SJSA1 (cell line): ENCODE data around the gene PRDM11. TPM values are rescaled to one million over a fixed set of nuclear protein-coding genes. Genes with fewer than 3 reads are reported as not detected.

ENCODE experiments used
- DNase-seq, 2 experiments: peaks; one replicate each; pipeline ENCODE4 v3.0.0-alpha.2; 2015 to 2020; ENCODE audit warnings: low spot score in 2 of 2, low read depth in 1 of 2
- H3K27ac ChIP-seq: fragments of 250-450 bp; sonication (Bioruptor Pico); 2 replicates; pipeline ENCODE4 v1.5.1; 2020; ENCODE audit warnings: mild to moderate bottlenecking, moderate library complexity
- H3K27me3 ChIP-seq: fragments of 250-450 bp; sonication (Bioruptor Pico); replicated peaks from 2 replicates; pipeline ENCODE4 v1.5.1; 2020; ENCODE audit warnings: mild to moderate bottlenecking, moderate library complexity
- H3K36me3 ChIP-seq: fragments of 250-450 bp; sonication (Bioruptor Pico); 2 replicates; pipeline ENCODE4 v1.5.1; 2020; ENCODE audit warnings: mild to moderate bottlenecking
- H3K4me1 ChIP-seq: fragments of 250-450 bp; sonication (Bioruptor Pico); replicated peaks from 2 replicates; pipeline ENCODE4 v1.6.1; 2021; ENCODE audit warnings: mild to moderate bottlenecking
- H3K4me3 ChIP-seq: fragments of 250-450 bp; sonication (Bioruptor Pico); 2 replicates; pipeline ENCODE4 v1.5.1; 2020; ENCODE audit warnings: mild to moderate bottlenecking
- H3K9me3 ChIP-seq: fragments of 250-450 bp; sonication (Bioruptor Pico); replicated peaks from 2 replicates; pipeline ENCODE4 v1.5.1; 2020; ENCODE audit warnings: mild to moderate bottlenecking
- total RNA-seq: library from RNA; depleted of rRNA; stranded (reverse); fragments of >200 nt; shearing (Covaris generic); gene quantifications from 2 replicates; pipeline ENCODE4 v1.2.3, GENCODE V29; 2014; rRNA removed

The PRDM11 gene
- total RNA-seq, 1 experiment from 2014 or later = 6.7 TPM

- H3K9me3 ChIP-seq = no peaks in the 10 kb centered on the region
- H3K36me3 ChIP-seq = no peaks in the 10 kb centered on the region
Measured at GRCh38 chr11:45272701-45273100, 126.3 kb downstream of the PRDM11 start.

DNA sequence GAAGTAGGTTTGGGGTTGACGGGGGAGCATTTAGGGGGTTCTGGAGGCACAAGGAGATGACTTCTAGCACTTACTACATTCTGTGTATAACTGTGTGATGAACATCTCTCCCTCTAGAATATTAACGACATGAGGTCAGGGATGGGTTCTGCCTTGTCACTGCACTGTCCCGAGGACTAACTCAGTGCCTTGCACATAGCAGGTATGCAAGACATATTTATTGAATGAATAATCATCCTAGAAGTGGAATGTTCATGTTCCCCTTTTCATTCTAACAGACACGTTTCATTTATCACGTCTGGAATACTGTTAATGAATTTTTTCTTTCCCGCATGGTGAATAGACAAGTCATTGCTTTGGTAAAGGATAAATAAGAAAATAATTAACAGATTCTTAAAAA lies 127.1 kb downstream of the PRDM11 start:
- no peaks in the 10 kb centered on the region; the same call in 1 of the 2 replicates for H3K4me1 ChIP-seq
- no peak for DNase-seq
- no peaks in the 10 kb centered on the region for H3K36me3 ChIP-seq
- peaks cover 12% of the 10 kb centered on the region for H3K27me3 ChIP-seq
- H3K9me3 ChIP-seq = no peaks in the 10 kb centered on the region
- H3K4me3 ChIP-seq = no peak overlapping the region
- no peak overlapping the region for H3K27ac ChIP-seq

More at GRCh38 chr11:45272701-45273100, 126.3 kb downstream of the PRDM11 start:
- no peak for DNase-seq
- H3K4me3 ChIP-seq = no peak overlapping the region
- H3K27me3 ChIP-seq = peaks cover 12% of the 10 kb centered on the region
- no peaks in the 10 kb centered on the region; the same call in 1 of the 2 replicates for H3K4me1 ChIP-seq
- no peak overlapping the region for H3K27ac ChIP-seq

- H3K4me3 ChIP-seq = no peak overlapping the region
- peaks cover 12% of the 10 kb centered on the region for H3K27me3 ChIP-seq
- no peaks in the 10 kb centered on the region; the same call in 1 of the 2 replicates for H3K4me1 ChIP-seq
- no peaks in the 10 kb centered on the region for H3K36me3 ChIP-seq
- no peak for DNase-seq
- no peak overlapping the region for H3K27ac ChIP-seq
- no peaks in the 10 kb centered on the region for H3K9me3 ChIP-seq
Measured at GRCh38 chr11:45274206-45274605, 127.8 kb downstream of the PRDM11 start.

DNA sequence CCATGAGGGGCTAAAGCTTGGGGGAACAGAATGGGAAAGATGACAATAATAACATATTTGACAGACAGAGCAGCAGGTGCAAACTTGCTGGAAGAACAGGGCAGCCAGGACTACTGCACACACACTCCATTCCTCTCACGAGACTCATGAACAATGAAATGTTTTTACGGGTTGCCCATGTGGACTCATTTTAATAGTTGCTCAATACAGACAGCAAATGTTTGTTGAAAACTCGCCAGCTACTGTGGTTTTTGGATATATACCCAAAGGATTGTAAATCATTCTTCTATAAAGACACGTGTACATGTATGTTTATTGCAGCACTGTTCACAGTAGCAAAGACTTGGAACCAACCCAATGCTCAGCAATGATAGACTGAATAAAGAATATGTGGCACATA lies 129.4 kb downstream of the PRDM11 start:
- Histone ChIP-seq H3K36me3 (no peaks in the 10 kb centered on the region), H3K4me1 (no peaks in the 10 kb centered on the region; the same call in 1 of the 2 replicates), H3K27me3 (peaks cover 10% of the 10 kb centered on the region), H3K4me3 (no peak overlapping the region), H3K27ac (no peak overlapping the region), H3K9me3 (no peaks in the 10 kb centered on the region; the same call in 1 of the 2 replicates)
- no peak for DNase-seq

GRCh38 chr11:45278714-45279113 lies 132.3 kb downstream of the PRDM11 start:
- peaks cover 25% of the 10 kb centered on the region for H3K27me3 ChIP-seq
- DNase-seq = no peak
- H3K4me3 ChIP-seq = no peak overlapping the region
- H3K36me3 ChIP-seq = no peaks in the 10 kb centered on the region
- H3K4me1 ChIP-seq = no peaks in the 10 kb centered on the region
- H3K9me3 ChIP-seq = no peaks in the 10 kb centered on the region; the same call in 1 of the 2 replicates
- no peak overlapping the region for H3K27ac ChIP-seq

DNA sequence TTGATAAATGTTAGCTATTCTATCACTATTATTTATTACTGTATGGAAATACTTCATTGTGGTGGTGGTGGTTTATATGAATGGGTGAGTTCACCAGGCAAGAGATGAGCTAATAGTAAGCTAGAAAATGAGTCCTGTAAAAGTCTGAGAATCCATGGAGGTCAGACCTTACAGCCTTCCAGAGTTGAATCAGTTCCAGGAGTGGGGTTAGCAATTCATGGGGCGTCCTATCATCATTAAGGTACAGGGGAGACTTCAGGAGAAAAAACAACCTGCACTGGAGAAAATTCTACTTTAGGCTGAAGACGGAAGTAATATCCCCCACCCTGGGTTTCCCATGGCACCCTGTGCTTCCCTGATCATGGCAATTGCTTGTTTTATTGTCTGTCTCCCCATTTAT lies 133.2 kb downstream of the PRDM11 start:
- no peak for DNase-seq
- Histone ChIP-seq H3K4me3 (no peak overlapping the region), H3K4me1 (no peaks in the 10 kb centered on the region), H3K36me3 (no peaks in the 10 kb centered on the region), H3K27ac (no peak overlapping the region), H3K9me3 (no peaks in the 10 kb centered on the region; the same call in 1 of the 2 replicates), H3K27me3 (peaks cover 30% of the 10 kb centered on the region)

DNA sequence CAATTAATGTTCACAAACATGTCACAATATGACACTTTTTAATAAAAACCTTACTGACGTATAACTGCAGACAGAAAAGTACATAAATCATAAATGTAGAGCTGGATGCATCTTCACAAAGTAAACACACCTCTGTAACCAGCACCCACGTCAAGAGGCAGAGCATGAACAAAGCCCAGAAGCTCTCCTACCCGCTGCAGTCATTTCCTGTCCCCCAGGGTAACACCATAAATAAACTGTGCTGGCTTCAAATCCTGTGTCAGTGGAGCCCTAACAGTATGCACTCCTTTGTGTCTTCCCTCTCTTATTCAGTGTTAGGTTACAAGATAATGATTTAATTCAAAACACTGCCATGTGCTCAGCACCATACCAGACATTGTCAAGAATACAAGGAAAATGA lies 134.0 kb downstream of the PRDM11 start:
- Histone ChIP-seq H3K4me1 (no peaks in the 10 kb centered on the region), H3K27me3 (peaks cover 35% of the 10 kb centered on the region), H3K4me3 (no peak overlapping the region), H3K36me3 (no peaks in the 10 kb centered on the region), H3K9me3 (no peaks in the 10 kb centered on the region; the same call in 1 of the 2 replicates), H3K27ac (no peak overlapping the region)
- DNase-seq = no peak

GRCh38 chr11:45282081-45282480 lies 135.6 kb downstream of the PRDM11 start:
- Histone ChIP-seq H3K27me3 (peaks cover 50% of the 10 kb centered on the region), H3K4me3 (no peak overlapping the region), H3K36me3 (no peaks in the 10 kb centered on the region), H3K9me3 (no peaks in the 10 kb centered on the region; the same call in 1 of the 2 replicates), H3K4me1 (no peaks in the 10 kb centered on the region), H3K27ac (no peak overlapping the region)
- no peak for DNase-seq

Other genes with a start within 250 kb of the PRDM11 start
- 55.3 and 65.0 TPM in 2 replicates for gene TP53I11, start 195.8 kb upstream of the PRDM11 start, total RNA-seq
- not detected in 2 replicates for gene SYT13, start 139.7 kb downstream of the PRDM11 start, total RNA-seq